A549 (cell line): ENCODE results near the gene ADAMTS2. TPM values are rescaled to one million over a fixed set of nuclear protein-coding genes. Genes with fewer than 3 reads are reported as not detected.

ENCODE experiments used
- ATAC-seq, 2 experiments: fragments of 200-7000 bp in 1 of 2; fragments of >200 bp in 1 of 2; cut with Nextera tagmentation in 1 of 2; cut with Tn5 transposase in 1 of 2; 3 replicates each; pipeline versions ENCODE4 v1.8.0 to v1.9.1; 2018 to 2020; ENCODE audit warnings: mild to moderate bottlenecking in 1 of 2, moderate library complexity in 1 of 2
- CTCF ChIA-PET: fragments of 300-600 bp; sonication (Branson Sonifier 250); formaldehyde crosslinking; extraction: SDS; loops from one replicate; lab custom pipeline; 2021; ENCODE audit warnings: antibody characterized with exemption, inconsistent platforms; lab: Yijun Ruan, JAX
- POLR2A ChIA-PET: fragments of 350-600 bp; formaldehyde crosslinking; extraction: SDS; loops from one replicate; lab custom pipeline; 2021; ENCODE audit warnings: antibody characterized with exemption, inconsistent platforms; lab: Yijun Ruan, JAX
- DNase-seq, 2 experiments: peaks; one replicate each; pipeline versions ENCODE4 v3.0.0 to v3.0.0-alpha.2; 2011 to 2016; ENCODE audit warnings: low read depth in 1 of 2, low spot score in 1 of 2
- FAIRE-seq: peaks from 2 replicates; lab custom pipeline; 2011; peaks lifted over from hg19 to GRCh38; lab: Jason Lieb, UNC
- H3K27ac ChIP-seq, 2 experiments: fragments of >200 bp; sonication (Bioruptor Twin); formaldehyde crosslinking; 3 replicates each; pipeline ENCODE4 v1.5.1; 2016 to 2017
- H3K4me1 ChIP-seq: fragments of >200 bp; sonication (Bioruptor Twin); formaldehyde crosslinking; 3 replicates; pipeline ENCODE4 v1.6.1; 2016
- H3K4me2 ChIP-seq: fragments of >200 bp; sonication (Bioruptor Twin); formaldehyde crosslinking; 3 replicates; pipeline ENCODE4 v1.6.1; 2016
- H3K4me3 ChIP-seq: fragments of >200 bp; sonication (Bioruptor Twin); formaldehyde crosslinking; 3 replicates; pipeline ENCODE4 v1.5.1; 2016
- H3K9me3 ChIP-seq: fragments of >200 bp; sonication (Bioruptor Twin); formaldehyde crosslinking; 3 replicates; pipeline ENCODE4 v1.6.1; 2016
- CEBPB ChIP-seq, 2 experiments: fragments of >200 bp in 1 of 2; sonication (Bioruptor Twin) in 1 of 2; formaldehyde crosslinking in 1 of 2; IDR thresholded peaks; 2 replicates each; pipeline ENCODE4 v1.6.1; 2012 to 2016
- FOSL2 ChIP-seq, 2 experiments: fragments of 450-650 bp in 1 of 2; fragments of >200 bp in 1 of 2; sonication (Bioruptor Twin) in 1 of 2; formaldehyde crosslinking; IDR thresholded peaks; 2 replicates each; pipeline versions ENCODE4 v1.5.0 to v1.6.1; 2016 to 2020; ENCODE audit warnings: mild to moderate bottlenecking in 1 of 2, moderate library complexity in 1 of 2
- GATA3 ChIP-seq: IDR thresholded peaks from 2 replicates; pipeline ENCODE4 v1.6.1; 2012; ENCODE audit warnings: borderline replicate concordance
- HDAC2 ChIP-seq: fragments of 200-600 bp; sonication (generic); IDR thresholded peaks from 2 replicates; pipeline ENCODE4 v1.6.1; 2016
- HEYL ChIP-seq: fragments of 250-450 bp; sonication (Bioruptor Pico); IDR thresholded peaks from 2 replicates; pipeline ENCODE4 v1.8.0; 2021; ENCODE audit warnings: mild to moderate bottlenecking, moderate library complexity
- JUNB ChIP-seq: fragments of >200 bp; sonication (Bioruptor Twin); formaldehyde crosslinking; IDR thresholded peaks from 2 replicates; pipeline ENCODE4 v1.6.1; 2016
- KDM1A ChIP-seq: fragments of 200-600 bp; sonication (generic); IDR thresholded peaks from 2 replicates; pipeline ENCODE4 v1.6.1; 2016; ENCODE audit warnings: low read depth, mild to moderate bottlenecking
- MAZ ChIP-seq: fragments of 150-350 bp; IDR thresholded peaks from 2 replicates; pipeline ENCODE4 v1.6.1; 2014; ENCODE audit warnings: antibody characterized with exemption, low read depth, low read length, borderline replicate concordance
- RAD21 ChIP-seq, 2 experiments: fragments of >200 bp in 1 of 2; sonication (Bioruptor Twin) in 1 of 2; formaldehyde crosslinking in 1 of 2; IDR thresholded peaks in 1 of 2; conservative IDR thresholded peaks in 1 of 2; 2 replicates in 1 of 2; 3 replicates in 1 of 2; pipeline ENCODE4 v1.6.1; 2012 to 2018; ENCODE audit warnings: inconsistent platforms in 1 of 2
- RARB ChIP-seq: fragments of 250-450 bp; sonication (Bioruptor Pico); IDR thresholded peaks from 2 replicates; pipeline ENCODE4 v1.8.0; 2021; ENCODE audit warnings: mild to moderate bottlenecking, moderate library complexity
- SMC3 ChIP-seq: fragments of >200 bp; sonication (Bioruptor Twin); formaldehyde crosslinking; IDR thresholded peaks from 3 replicates; pipeline ENCODE4 v1.6.1; 2018; ENCODE audit warnings: inconsistent platforms
- SREBF2 ChIP-seq: fragments of 450-650 bp; IDR thresholded peaks from 2 replicates; pipeline ENCODE4 v1.6.1; 2014; ENCODE audit warnings: mild to moderate bottlenecking, moderate library complexity
- TFCP2L1 ChIP-seq: fragments of 250-450 bp; sonication (Bioruptor Pico); IDR thresholded peaks from 2 replicates; pipeline ENCODE4 v1.5.0; 2021; ENCODE audit warnings: mild to moderate bottlenecking
- ZC3H11A ChIP-seq: fragments of 450-650 bp; IDR thresholded peaks from 2 replicates; pipeline ENCODE4 v1.6.1; 2014; ENCODE audit warnings: antibody characterized with exemption, mild to moderate bottlenecking
- ZNF302 ChIP-seq: fragments of 250-450 bp; sonication (Bioruptor Pico); IDR thresholded peaks from 2 replicates; pipeline ENCODE4 v1.9.0; 2021; ENCODE audit warnings: inconsistent platforms, mild to moderate bottlenecking, moderate library complexity
- ZSCAN20 ChIP-seq: fragments of 250-450 bp; sonication (Bioruptor Pico); IDR thresholded peaks from 2 replicates; pipeline ENCODE4 v1.8.0; 2022; ENCODE audit warnings: mild to moderate bottlenecking, moderate library complexity
- WGBS: methylation state at CpG from one replicate; pipeline ENCODE4 v1.1.6; 2017; ENCODE audit errors: missing lambda C conversion rate; 5-methylcytosine and 5-hydroxymethylcytosine counted together
- polyA plus RNA-seq, 4 experiments: library from polyadenylated mRNA; depleted of rRNA in 3 of 4; stranded (reverse); fragments of >200 nt; fragmentation: RNase III in 1 of 4; extraction: RNeasy Plus Mini Kit Qiagen cat#74134 plus additional on column Dnase treatment in 1 of 4; gene quantifications; 2 replicates in 3 of 4; 3 replicates in 1 of 4; pipeline ENCODE4 v1.2.3, GENCODE V29; 2011 to 2017
- TF ChIP-seq, protein P1 (sequence below): fragments of >200 bp; sonication (Bioruptor Twin); formaldehyde crosslinking; IDR thresholded peaks from 3 replicates; pipeline ENCODE4 v1.5.1; 2016
- TF ChIP-seq, protein P2 (sequence below): fragments of 250-450 bp; sonication (Bioruptor Pico); IDR thresholded peaks from 2 replicates; pipeline ENCODE4 v1.5.0; 2020; ENCODE audit warnings: low read depth, mild to moderate bottlenecking, moderate library complexity

ADAMTS2 gene
- polyA plus RNA-seq, 2 of the 4 experiments (the other 2 are of a cell fraction) = not detected

DNA sequence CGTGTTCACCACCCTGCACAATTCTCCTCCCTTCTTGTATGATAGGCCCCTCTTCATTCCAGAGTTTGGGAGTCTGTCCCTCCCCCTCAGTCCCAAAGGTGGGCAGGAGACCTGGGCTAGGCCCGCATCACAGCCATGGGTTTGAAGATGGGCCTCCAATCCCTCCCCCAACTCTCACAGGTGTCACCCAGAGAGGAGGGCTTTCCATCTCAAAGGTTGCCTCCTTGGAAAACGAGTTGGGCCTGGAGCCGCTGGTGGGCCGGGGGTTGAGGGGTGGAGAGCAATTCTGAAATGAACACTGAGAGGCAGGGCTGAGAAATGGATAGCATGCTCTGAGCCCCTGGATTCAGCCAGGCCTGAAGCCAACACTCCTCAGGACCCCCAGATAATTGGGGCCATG, 6.2 kb downstream of the ADAMTS2 start:
- TF ChIP-seq KDM1A (no peak), MAZ (no peak), SREBF2 (no peak), ZNF302 (CRISPR knock-in tag) (no peak), GATA3 (no peak)
- TF ChIP-seq, protein P1, sequence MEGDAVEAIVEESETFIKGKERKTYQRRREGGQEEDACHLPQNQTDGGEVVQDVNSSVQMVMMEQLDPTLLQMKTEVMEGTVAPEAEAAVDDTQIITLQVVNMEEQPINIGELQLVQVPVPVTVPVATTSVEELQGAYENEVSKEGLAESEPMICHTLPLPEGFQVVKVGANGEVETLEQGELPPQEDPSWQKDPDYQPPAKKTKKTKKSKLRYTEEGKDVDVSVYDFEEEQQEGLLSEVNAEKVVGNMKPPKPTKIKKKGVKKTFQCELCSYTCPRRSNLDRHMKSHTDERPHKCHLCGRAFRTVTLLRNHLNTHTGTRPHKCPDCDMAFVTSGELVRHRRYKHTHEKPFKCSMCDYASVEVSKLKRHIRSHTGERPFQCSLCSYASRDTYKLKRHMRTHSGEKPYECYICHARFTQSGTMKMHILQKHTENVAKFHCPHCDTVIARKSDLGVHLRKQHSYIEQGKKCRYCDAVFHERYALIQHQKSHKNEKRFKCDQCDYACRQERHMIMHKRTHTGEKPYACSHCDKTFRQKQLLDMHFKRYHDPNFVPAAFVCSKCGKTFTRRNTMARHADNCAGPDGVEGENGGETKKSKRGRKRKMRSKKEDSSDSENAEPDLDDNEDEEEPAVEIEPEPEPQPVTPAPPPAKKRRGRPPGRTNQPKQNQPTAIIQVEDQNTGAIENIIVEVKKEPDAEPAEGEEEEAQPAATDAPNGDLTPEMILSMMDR = no peak
- TF ChIP-seq, all 56 proteins: peak for 0
- FAIRE-seq (no peak), ATAC-seq (no peak), DNase-seq (no peak)
- POLR2A ChIA-PET = no interaction called here
- no peak overlapping the region for H3K4me3 ChIP-seq
- WGBS = 24% methylated on average over 4 of the region's 5 CpGs
- no peaks in the 10 kb centered on the region for H3K9me3 ChIP-seq
- H3K27ac ChIP-seq = no peak overlapping the region
- no peak overlapping the region for H3K4me2 ChIP-seq
- CTCF ChIA-PET = no interaction called here
- no peaks in the 10 kb centered on the region; the same call in 2 of the 3 replicates for H3K4me1 ChIP-seq

DNA sequence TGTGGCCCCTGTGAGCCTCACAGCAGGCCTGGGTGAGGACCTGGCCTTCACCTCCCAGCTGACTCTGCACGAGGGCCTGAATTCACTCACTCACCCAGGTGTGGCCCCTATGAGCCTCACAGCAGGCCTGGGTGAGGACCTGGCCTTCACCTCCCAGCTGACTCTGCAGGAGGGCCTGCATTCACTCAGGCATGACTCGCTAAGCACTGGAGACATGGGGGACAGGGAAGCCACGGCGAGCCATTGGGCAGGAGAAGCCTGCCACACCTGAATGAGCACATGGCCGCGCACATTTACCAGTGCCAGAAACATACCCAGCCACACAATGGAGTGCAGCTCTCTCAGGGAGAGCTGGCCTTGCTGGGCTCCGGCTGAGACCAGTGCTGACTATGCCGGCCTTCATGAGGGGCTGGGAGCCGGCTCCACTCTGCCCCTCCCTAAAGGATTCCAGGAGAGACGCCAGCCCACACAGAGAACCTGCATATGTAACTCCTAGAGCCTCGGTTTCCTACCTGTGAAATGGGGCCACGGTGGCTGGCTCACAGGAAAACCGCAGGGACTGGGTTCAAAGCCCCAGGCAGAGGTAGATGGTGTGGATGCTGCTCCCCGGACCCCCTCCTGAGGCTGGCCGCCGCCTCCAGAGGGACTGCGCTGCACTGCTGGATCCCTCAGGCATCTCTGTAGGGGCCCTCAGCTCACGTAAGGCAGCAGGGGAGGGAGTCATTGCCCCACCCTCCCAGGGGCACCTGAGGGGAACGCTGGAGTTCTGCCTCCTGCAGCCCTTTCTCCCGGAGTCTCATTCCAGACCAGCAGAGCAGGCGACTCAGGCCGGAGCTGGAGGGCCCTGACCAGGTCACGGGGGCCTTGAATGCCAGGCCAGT, 7.2 kb downstream of the ADAMTS2 start:
- ChIA-PET POLR2A (no interaction called here), CTCF (interaction anchor here (1.1 kb wide), 1 partner anchor 16 kb away, joined by 3 read pairs; no protein-coding TSS in a partner anchor)
- DNase-seq = no peak
- FAIRE-seq = no peak
- H3K4me1 ChIP-seq = no peaks in the 10 kb centered on the region
- TF ChIP-seq RAD21 (conservative IDR thresholded peaks at IDR 0.05 in 1 of 2, IDR thresholded peaks at IDR 0.05 in 1 of 2) (no peak), SMC3 (no peak), HEYL (no peak), ZC3H11A (no peak), FOSL2 (IDR thresholded peaks at IDR 0.05) (no peak), FOSL2 (CRISPR knock-in tag; IDR thresholded peaks at IDR 0.05) (no peak), RARB (no peak)
- TF ChIP-seq, protein P2, sequence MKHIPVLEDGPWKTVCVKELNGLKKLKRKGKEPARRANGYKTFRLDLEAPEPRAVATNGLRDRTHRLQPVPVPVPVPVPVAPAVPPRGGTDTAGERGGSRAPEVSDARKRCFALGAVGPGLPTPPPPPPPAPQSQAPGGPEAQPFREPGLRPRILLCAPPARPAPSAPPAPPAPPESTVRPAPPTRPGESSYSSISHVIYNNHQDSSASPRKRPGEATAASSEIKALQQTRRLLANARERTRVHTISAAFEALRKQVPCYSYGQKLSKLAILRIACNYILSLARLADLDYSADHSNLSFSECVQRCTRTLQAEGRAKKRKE = no peak
- TF ChIP-seq, all 56 proteins: peak for 0
- Histone ChIP-seq H3K27ac (no peak overlapping the region), H3K9me3 (no peaks in the 10 kb centered on the region), H3K4me2 (no peak overlapping the region), H3K4me3 (no peak overlapping the region)
- no peak for ATAC-seq
- WGBS = 12% methylated on average over 5 of the region's 23 CpGs

DNA sequence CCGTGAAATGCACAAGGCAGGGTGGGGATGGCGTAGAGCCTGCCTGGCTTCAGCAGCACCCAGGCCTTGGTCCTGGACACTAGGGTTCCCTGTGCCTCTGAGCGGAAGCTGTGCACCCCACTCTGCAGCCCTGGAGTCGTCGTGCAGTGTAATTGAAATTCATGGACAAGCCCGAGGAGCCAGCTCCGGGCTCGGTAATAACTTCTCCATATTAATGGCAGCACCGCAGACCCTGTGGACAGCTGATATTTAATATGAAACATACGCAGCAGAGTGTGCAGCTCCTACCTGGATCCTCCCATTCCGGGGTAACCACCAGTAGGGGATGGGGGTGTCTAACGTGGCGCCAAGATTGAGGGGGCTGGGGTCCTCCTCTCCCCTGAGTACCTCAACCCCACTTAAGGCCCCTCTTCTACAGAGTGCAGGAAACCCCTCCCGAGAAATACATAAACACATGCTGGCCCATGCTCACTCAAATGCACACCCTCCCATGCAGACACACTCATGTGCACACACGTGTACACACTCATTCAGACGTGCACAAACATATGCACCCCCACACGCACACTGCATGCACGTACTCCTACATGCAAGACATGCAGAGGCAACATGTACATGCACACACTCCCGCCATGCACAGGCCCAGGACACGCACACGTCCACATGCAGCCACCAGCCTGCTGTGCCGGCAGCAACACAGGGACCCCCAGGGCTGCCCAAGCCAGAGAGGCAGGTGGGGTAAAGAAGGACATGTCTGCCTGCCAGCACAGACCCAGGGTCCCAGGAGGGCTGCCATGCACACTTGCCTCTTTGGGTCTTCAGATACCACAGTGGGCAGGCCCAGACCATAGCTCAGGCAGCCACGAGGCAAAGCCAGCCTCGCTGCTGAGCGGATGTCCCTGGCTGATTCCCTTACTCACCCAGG, 8.1 kb downstream of the ADAMTS2 start:
- CTCF ChIA-PET = interaction anchor here (1.1 kb wide), 1 partner anchor 17 kb away, joined by 3 read pairs; no protein-coding TSS in a partner anchor
- POLR2A ChIA-PET = no interaction called here
- ATAC-seq = no peak

More for the DNA sequence above, 8.1 kb downstream of the ADAMTS2 start:
- H3K4me3 ChIP-seq = no peak overlapping the region
- H3K4me2 ChIP-seq = no peak overlapping the region
- no peaks in the 10 kb centered on the region for H3K4me1 ChIP-seq
- WGBS = 46% methylated on average over 21 of the region's 25 CpGs
- DNase-seq (no peak), FAIRE-seq (no peak)
- H3K9me3 ChIP-seq = no peaks in the 10 kb centered on the region
- no peak for TF ChIP-seq ZSCAN20
- TF ChIP-seq SREBF2 = no peak
- no peak for TF ChIP-seq TFCP2L1 (CRISPR knock-in tag)
- TF ChIP-seq JUNB = no peak
- no peak for TF ChIP-seq CEBPB (IDR thresholded peaks at IDR 0.05)
- TF ChIP-seq, protein P1 = no peak
- no peak for TF ChIP-seq HDAC2
- no peak overlapping the region for H3K27ac ChIP-seq
